ENCODE measurements around the gene AFF3.

The AFF3 gene

DNA sequence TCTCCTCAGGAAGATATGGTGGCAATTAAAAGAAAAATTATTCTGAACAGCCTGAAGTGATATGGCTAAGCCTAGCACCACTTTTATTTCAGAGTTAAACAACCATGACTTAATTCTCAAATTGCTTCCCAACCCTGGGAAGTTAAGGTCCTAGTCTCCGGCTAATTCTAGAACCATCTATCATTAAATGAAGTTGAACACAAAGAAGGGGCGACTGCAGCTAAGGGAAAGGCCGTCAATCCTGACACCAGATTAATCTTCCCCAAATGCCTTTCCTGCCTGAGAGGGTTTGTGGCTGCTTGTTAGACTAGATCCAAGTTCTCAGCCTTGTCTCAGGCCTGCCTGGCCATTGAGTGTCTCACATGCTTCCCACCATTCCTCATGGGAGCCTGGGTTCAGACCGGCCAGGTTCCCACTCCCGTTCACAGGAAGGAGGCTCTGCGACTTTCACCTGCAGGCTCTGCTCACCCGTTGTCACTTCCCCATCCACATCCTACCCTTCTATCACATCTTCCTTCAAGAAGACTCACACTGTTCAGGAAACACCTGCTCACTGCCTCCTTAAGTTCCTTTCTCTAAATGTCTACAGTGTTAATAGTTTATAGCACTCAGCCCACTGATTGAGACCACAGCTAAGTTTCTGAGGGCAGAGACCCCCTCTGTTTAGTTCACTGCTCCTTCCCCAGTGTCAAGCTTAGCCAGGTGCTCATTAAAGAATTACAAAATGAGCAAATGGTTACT is 369.6 kb downstream of the AFF3 start:
- no peak overlapping the region for H3K27ac ChIP-seq
- TF ChIP-seq CTCF (IDR thresholded peaks at IDR 0.05) (no peak), ZFX (IDR thresholded peaks at IDR 0.05; ENCODE audit: borderline replicate concordance) (no peak)

GRCh38 chr2:99771681-99772333 is 370.6 kb downstream of the AFF3 start:
- no peak overlapping the region for H3K27ac ChIP-seq
- TF ChIP-seq ZFX (IDR thresholded peaks at IDR 0.05; ENCODE audit: borderline replicate concordance), result no peak
- TF ChIP-seq CTCF (IDR thresholded peaks at IDR 0.05), result no peak

DNA sequence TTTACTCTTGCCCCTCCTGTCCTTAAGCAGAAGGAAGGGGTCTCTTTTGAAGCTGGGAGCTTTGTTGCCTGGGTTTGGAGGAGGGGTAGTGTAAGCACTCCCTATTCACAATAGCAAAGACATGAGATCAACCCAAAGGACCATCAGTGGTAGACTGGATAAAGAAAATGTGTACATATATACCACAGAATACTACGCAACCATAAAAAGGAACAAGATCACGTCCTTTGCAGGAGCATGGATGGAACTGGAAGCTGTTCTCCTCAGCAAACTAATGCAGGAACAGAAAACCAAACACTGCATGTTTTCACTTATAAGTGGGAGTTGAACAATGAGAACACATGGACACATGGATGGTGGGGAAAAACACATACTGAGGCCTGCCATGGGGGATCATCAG is 371.5 kb downstream of the AFF3 start:
- no peak overlapping the region for H3K27ac ChIP-seq
- TF ChIP-seq CTCF (IDR thresholded peaks at IDR 0.05) (no peak), ZFX (IDR thresholded peaks at IDR 0.05; ENCODE audit: borderline replicate concordance) (no peak)

DNA sequence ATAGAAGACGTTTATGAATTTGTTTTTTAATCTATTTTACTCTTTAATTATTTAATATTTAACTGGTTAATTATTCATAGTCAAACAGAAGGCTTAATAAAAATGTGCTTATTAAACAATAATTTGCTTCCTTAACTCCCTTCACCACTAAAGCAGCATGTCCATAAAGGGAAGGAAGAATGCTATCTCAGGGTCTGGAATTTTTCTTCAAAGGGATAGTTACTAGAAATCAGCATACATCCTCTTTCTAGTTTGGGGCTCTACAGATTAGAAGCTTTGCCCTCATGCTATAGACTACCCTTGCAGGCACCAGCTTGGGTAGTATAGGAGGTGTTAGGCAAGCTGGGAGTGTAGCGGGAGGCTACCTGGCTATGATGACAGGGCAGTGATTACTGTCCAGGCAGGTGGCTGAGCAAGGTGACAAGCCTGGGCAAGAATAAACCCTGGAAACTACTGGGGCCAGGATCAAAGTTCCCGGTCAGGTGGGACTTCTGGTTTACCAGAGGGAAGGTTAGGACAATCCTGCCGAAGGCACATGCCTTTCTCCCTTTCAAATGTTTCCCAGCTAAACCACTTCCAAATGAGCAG is 376.6 kb downstream of the AFF3 start:
- TF ChIP-seq ZFX (IDR thresholded peaks at IDR 0.05; ENCODE audit: borderline replicate concordance) (no peak), CTCF (IDR thresholded peaks at IDR 0.05) (no peak)
- H3K27ac ChIP-seq, result peak overlapping the region; percentile 33

GRCh38 chr2:99763764-99764163 is 378.6 kb downstream of the AFF3 start:
- no peak for TF ChIP-seq CTCF (IDR thresholded peaks at IDR 0.05)
- TF ChIP-seq ZFX (IDR thresholded peaks at IDR 0.05; ENCODE audit: borderline replicate concordance), result no peak
- H3K27ac ChIP-seq, result no peak overlapping the region

DNA sequence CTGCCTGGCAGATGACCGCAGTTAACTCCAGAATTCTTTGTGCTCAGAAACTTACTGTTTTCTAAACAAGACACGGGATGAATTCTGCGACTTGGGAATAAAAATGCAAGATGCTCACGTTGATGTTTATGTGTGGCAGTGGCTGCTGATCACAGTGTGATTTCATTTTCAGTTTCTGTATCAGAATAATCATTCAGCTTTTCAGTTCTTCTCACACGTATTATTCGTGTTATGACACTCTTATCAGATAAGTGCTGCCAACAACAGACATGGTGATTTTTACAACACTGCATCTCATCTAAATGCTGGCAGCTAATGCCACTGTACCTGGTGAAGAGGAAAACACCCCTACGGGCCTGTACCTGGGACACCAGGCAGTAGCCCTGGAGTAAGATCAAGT is 379.7 kb downstream of the AFF3 start:
- no peak overlapping the region for H3K27ac ChIP-seq
- TF ChIP-seq ZFX (IDR thresholded peaks at IDR 0.05; ENCODE audit: borderline replicate concordance) (no peak), CTCF (IDR thresholded peaks at IDR 0.05) (no peak)

GRCh38 chr2:99757611-99758114 is 384.7 kb downstream of the AFF3 start:
- no peak for TF ChIP-seq ZFX (IDR thresholded peaks at IDR 0.05; ENCODE audit: borderline replicate concordance)
- no peak for TF ChIP-seq CTCF (IDR thresholded peaks at IDR 0.05)
- H3K27ac ChIP-seq, result no peak overlapping the region

All from 22Rv1 (cell line).